OCI-M1 (cell line): Measurements from ENCODE around the gene GGT1.
"Not testable (repeated sequence)": the region's sequence is repeated elsewhere in the genome, so short reads cannot be mapped to it uniquely, and the experiment has no call there.

ENCODE experiments used
- DNase-seq: peaks from one replicate; lab custom pipeline; 2025; lab: John Stamatoyannopoulos, UW

The GGT1 gene

DNA sequence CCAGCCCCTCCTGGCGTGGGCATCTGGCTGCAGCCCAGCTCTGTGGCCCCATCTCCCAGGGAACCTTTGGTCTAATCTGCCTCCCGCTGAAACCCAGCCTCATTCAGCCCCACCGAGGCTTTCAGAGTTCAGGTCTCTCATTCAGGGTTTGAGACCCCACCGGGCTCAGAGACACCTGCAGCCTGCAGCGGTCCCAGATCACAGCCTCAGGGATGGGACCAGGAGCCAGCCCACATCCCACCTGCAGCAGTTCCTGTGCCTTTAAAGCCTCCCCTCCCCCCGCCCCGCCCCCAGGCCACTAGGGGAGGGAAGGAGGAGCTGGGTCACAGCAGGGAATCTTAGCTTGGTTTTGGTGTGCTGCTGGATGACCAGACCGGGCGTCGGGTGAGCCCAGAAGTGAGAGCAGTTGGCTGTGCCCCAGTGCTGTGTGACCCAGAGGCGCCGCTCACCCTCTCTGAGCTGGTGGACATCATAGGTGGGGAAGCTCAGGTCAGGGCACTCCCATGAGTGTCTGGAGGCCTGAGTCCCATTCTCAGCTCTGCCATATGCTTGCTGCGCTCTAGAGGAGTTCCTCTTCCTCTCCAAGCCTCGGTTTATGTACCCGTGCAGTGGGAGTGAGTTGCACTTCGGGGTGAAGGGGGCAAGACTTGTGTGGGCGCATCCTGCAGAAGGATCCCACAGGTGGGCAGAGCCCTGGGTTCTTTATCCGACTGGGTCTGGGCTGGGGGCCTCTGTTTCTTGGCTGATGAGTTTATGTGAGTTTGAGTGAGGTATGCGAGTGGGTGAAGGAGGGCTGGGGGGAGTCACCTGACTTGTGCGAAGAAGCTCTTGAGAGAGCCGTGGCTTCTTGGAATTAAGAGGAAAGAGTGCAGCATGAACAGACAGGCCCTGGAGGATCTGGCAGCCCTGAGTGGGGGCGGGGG lies at the start of gene GGT1:
TSS of gene GGT1 (plus strand) at position 347 of the 923 bp plus-strand sequence. CDS start 7,889 bp downstream, outside the sequence.
- not testable (repeated sequence) for DNase-seq

- DNase-seq = peak; percentile 70
Measured at GRCh38 chr22:24553597-24554312, 49.2 kb upstream of the GGT1 start.

DNA sequence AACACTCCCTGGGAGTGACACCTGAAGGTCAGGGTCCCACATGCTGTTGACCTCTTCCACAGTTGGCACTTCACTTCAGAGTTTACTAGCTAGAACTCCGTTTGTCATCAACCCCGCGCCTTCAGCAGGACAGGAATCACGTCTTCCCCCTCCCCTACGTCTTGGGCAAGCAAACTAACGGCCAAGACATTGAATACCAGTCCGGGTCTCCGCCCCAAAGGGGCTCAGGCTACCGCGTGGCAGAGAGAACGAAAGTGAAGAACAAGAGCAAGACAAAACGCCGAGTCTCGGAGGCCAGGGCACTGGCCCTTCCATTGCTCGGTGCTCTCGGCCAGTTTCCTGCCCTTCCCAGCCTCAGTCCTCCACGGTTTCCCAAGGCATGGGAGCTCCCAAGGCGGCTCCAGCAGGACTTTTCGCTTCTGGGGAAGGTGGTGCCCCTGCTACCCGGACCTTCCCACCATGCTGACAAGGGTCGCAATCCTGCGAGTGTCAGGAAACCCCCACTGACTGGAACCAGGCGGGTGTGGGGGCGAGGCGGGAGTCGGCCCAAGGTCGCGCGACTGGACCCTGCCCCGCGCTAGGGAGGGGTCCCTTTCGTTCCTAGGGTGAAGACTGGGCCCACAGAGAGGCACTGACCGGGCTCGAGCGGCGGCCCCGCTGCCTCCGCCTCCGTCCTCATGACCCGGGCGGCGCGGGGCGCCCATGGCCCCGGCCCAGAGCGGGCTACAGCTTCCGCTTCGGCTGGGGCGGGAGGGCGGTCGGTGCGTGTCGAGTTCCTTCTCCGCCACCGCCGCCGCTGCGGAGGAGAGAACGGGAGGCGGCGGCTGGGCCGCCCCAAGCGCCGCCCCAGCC lies 48.5 kb upstream of the GGT1 start, which contains the start of gene GUCD1:
TSS of gene GUCD1 (minus strand) at position 826 of the 852 bp plus-strand sequence. CDS start at position 679, 147 bp downstream.
- DNase-seq = peak; percentile 73

DNA sequence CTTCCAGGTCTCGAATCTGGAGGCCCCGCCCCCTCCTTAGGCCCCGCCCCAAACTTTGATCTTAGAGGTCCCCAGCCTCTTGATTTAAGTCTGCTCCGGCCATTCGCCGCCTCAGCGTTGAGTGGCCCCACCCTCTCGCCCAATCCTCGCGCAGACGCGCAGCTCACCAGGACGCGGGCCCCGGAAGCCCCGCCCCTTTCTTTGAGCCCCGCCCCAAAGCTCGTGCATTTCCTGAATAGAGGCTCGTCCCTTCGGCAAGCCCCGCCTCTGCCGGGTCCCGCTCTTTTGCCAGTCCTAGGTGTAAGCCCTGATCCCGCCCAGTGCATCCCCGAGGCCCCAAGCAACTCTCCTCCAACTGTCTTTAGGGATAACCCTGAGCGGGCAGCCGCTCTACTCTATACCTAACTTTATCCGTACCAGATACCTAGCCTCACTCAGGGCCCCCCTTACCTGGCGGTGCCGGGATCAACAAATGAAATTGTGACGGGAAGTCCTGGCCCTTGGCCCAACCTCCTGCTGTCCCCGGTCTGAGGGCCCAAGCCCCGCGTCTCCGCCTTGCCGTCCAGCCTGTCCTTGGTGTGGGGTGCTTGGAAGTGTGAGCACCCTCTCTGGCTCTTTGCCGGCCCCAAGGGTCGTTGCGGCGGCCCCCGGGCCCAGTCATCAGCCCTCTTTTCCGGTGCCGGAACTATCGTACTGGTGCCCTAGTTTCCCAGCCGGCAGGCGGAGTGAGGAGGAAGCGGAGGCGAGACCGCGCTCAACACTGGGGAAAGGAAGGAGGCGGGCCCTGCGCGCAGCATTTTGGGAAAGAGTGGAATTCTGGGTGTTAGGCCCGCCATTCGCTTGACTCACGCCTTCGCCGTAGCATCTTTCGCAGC lies 47.6 kb upstream of the GGT1 start, which contains the start of gene SNRPD3:
TSS of gene SNRPD3 (plus strand) at position 835 of the 875 bp plus-strand sequence. CDS start 1,676 bp downstream, outside the sequence.
- DNase-seq = peak; percentile 100

GRCh38 chr22:24559471-24559870 lies 43.5 kb upstream of the GGT1 start:
- no peak for DNase-seq

GRCh38 chr22:24563246-24563645 lies 39.7 kb upstream of the GGT1 start:
- no peak for DNase-seq

GRCh38 chr22:24564376-24565058 lies 38.5 kb upstream of the GGT1 start:
- no peak for DNase-seq

DNA sequence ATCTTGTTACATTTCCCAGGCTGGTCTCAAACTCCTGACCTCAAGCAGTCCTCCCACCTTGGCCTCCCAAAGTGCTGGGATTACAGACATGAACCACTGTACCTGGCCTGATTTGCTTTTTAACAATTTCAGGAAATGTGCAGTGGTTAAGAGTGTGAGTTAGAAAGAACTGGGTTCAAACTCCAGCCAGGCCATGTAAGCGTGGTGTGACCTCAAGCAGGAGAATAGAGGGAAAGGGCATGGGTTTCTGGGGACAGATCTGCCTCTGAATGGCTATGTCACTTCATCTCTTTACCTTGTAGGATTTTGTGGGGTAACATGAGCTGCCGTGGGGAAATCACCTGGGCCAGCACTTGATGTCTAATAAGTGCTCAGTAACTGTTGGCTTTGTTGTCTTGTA lies 37.9 kb upstream of the GGT1 start:
- DNase-seq = no peak

- no peak for DNase-seq
Measured at GRCh38 chr22:24566899-24567511, 36.0 kb upstream of the GGT1 start.

- DNase-seq = no peak
Measured at GRCh38 chr22:24567668-24568067, 35.3 kb upstream of the GGT1 start.

GRCh38 chr22:24571266-24571665 lies 31.7 kb upstream of the GGT1 start:
- DNase-seq = no peak

- DNase-seq = no peak
Measured at GRCh38 chr22:24576778-24577177, 26.2 kb upstream of the GGT1 start.

DNA sequence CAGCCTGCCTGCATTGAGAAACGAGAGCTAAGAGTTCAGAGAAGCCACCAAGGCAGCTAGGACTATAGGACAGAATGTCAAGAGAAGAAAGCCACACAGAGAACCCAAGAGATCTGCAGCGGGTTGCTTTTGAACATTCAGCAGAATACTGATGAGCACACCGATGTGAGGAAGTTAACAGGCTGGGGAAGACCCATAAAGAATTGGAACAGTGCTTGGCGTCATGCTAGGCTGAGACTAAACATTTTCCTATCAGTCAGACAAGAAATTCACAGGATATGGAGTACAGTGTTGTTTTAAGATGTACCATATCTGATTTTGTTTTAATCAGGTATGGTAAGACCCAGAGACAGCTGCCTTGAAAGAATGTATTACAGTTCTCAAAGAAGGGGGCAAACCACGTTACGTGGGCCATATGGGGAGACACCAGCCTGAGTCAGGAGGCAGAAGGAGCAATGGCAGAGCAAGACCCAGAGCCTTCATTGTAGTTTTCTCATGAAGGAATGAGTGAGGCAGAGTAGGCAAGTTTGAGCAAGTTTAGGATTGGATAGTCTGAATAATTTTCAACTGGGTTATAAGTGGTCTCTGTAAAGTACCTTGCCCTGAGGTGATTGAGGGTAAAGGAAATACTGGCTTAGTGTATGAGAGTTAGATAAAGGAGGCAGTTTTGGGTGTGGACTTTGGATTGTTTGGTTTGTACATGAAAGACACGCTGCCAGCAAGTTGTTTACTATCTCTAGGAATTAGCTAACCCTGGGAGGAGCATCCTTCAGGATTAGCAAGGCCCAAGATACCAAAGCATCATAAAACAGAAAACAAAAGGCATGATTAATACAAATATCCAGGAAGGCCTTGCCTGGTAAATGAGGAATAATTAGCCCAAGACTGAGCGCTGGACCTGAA lies 24.4 kb upstream of the GGT1 start:
- no peak for DNase-seq

- DNase-seq = no peak
Measured at GRCh38 chr22:24579258-24579601, 23.8 kb upstream of the GGT1 start.

GRCh38 chr22:24580276-24580675 lies 22.7 kb upstream of the GGT1 start:
- no peak for DNase-seq

GRCh38 chr22:24582056-24582814 lies 20.8 kb upstream of the GGT1 start:
- DNase-seq = no peak

- DNase-seq = peak; percentile 62
Measured at GRCh38 chr22:24583221-24584165, 19.5 kb upstream of the GGT1 start.
